HL-60 (cell line): ENCODE results near the gene MAP3K7.

Experiments
- DNase-seq, 2 experiments: peaks; one replicate each; pipeline ENCODE4 v3.0.0-alpha.2; 2010 to 2020; ENCODE audit warnings: low read depth in 1 of 2, low spot score in 1 of 2
- H3K27ac ChIP-seq: fragments of 250-450 bp; sonication (Bioruptor Pico); replicated peaks from 2 replicates; pipeline ENCODE4 v1.5.1; 2020; ENCODE audit warnings: mild to moderate bottlenecking, moderate library complexity
- H3K27me3 ChIP-seq: fragments of 250-450 bp; sonication (Bioruptor Pico); 2 replicates; pipeline ENCODE4 v1.5.1; 2021; ENCODE audit warnings: mild to moderate bottlenecking, moderate library complexity; ENCODE audit not compliant: insufficient read depth, poor library complexity, severe bottlenecking
- H3K4me3 ChIP-seq: replicated peaks from 2 replicates; pipeline ENCODE4 v1.5.1; 2011; ENCODE audit warnings: mild to moderate bottlenecking, control low read depth, low read length; ENCODE audit not compliant: insufficient read depth
- GABPA ChIP-seq: IDR thresholded peaks from 2 replicates; pipeline ENCODE4 v1.6.1; 2012; ENCODE audit warnings: low read depth
- POLR2AphosphoS5 ChIP-seq: IDR thresholded peaks from 2 replicates; pipeline ENCODE4 v1.6.1; 2012; ENCODE audit warnings: low read depth
- REST ChIP-seq: IDR thresholded peaks from 2 replicates; pipeline ENCODE4 v1.6.1; 2012; ENCODE audit warnings: low read depth; ENCODE audit not compliant: insufficient replicate concordance
- SPI1 ChIP-seq: IDR thresholded peaks from 2 replicates; pipeline ENCODE4 v1.6.1; 2012; ENCODE audit warnings: low read depth, mild to moderate bottlenecking, borderline replicate concordance
- TF ChIP-seq, protein P1 (sequence below): IDR thresholded peaks from one replicate; pipeline ENCODE4 v1.5.1; 2011; ENCODE audit warnings: low read length, control low read depth, inconsistent platforms; ENCODE audit not compliant: insufficient read depth

Gene MAP3K7

GRCh38 chr6:90596967-90597539 is 10.2 kb upstream of the MAP3K7 start:
- H3K4me3 ChIP-seq = no peak overlapping the region
- H3K27me3 ChIP-seq = peaks cover 5% of the 10 kb centered on the region
- no peak for DNase-seq
- TF ChIP-seq GABPA = no peak
- TF ChIP-seq, protein P1, sequence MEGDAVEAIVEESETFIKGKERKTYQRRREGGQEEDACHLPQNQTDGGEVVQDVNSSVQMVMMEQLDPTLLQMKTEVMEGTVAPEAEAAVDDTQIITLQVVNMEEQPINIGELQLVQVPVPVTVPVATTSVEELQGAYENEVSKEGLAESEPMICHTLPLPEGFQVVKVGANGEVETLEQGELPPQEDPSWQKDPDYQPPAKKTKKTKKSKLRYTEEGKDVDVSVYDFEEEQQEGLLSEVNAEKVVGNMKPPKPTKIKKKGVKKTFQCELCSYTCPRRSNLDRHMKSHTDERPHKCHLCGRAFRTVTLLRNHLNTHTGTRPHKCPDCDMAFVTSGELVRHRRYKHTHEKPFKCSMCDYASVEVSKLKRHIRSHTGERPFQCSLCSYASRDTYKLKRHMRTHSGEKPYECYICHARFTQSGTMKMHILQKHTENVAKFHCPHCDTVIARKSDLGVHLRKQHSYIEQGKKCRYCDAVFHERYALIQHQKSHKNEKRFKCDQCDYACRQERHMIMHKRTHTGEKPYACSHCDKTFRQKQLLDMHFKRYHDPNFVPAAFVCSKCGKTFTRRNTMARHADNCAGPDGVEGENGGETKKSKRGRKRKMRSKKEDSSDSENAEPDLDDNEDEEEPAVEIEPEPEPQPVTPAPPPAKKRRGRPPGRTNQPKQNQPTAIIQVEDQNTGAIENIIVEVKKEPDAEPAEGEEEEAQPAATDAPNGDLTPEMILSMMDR = no peak
- no peak for TF ChIP-seq REST
- H3K27ac ChIP-seq = no peak overlapping the region

- no peak overlapping the region for H3K27ac ChIP-seq
- TF ChIP-seq SPI1 = no peak
- no peak for TF ChIP-seq POLR2AphosphoS5
- TF ChIP-seq REST = no peak
- TF ChIP-seq, protein P1 = no peak
- no peak for TF ChIP-seq GABPA
- H3K27me3 ChIP-seq = peaks cover 5% of the 10 kb centered on the region
- DNase-seq = no peak
- no peak overlapping the region for H3K4me3 ChIP-seq
These were observed 9.0 kb upstream of the MAP3K7 start for GRCh38 chr6:90595854-90596253.

DNA sequence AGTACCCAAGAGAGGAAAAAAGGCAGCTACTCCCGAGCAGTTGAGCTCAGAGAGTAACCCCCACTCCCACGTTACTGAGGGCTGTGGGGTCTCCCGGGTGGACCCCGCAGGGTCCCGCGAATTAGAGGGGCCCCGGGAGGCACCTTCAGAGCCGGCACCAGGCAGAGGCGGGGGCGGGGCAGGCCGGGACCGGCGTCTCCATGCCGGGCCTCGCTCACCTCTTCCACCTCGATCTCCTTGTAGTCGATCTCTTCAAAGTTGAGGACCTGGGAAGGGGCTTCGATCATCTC is 381 bp downstream of the MAP3K7 start:
- Histone ChIP-seq H3K27me3 (no peaks in the 10 kb centered on the region), H3K27ac (peak overlapping the region; percentile 89), H3K4me3 (peak overlapping the region; percentile 96)
- TF ChIP-seq GABPA = no peak
- TF ChIP-seq POLR2AphosphoS5 = no peak
- no peak for TF ChIP-seq REST
- TF ChIP-seq, protein P1 = no peak
- no peak for TF ChIP-seq SPI1
- DNase-seq = no peak
